Activated CD8-positive, alpha-beta T cell treated with anti-CD3 and anti-CD28 coated beads, Interleukin-2, amount 10 ng/mL, durations not matched to agents 7 days and 5 days (primary cell): ENCODE measurements around the gene ARHGAP12. TPM values are rescaled to one million over a fixed set of nuclear protein-coding genes. Genes with fewer than 3 reads are reported as not detected.

ENCODE experiments used
- ATAC-seq: fragments of 150-1000 bp; cut with Tn5 transposase; one replicate; pipeline ENCODE4 v1.10.0; 2021; ENCODE audit warnings: moderate library complexity
- CTCF ChIA-PET: fragments of 350-600 bp; sonication (Branson Sonifier 250); formaldehyde crosslinking; loops from one replicate; lab custom pipeline; 2021; ENCODE audit warnings: antibody characterized with exemption; lab: Charles Lee
- POLR2A ChIA-PET: fragments of 350-600 bp; sonication (Branson Sonifier 250); formaldehyde crosslinking; loops from one replicate; lab custom pipeline; 2021; ENCODE audit warnings: antibody characterized with exemption; lab: Charles Lee
- DNase-seq: peaks from one replicate; pipeline ENCODE4 v3.0.0-alpha.2; 2020
- H3K27ac Mint-ChIP-seq: one replicate; pipeline ENCODE4 v1.8.0; 2021; ENCODE audit warnings: mild to moderate bottlenecking, mixed read lengths
- H3K27me3 Mint-ChIP-seq: one replicate; pipeline ENCODE4 v1.8.0; 2021; ENCODE audit warnings: low read depth, mixed read lengths
- H3K36me3 Mint-ChIP-seq: one replicate; pipeline ENCODE4 v1.8.0; 2021; ENCODE audit warnings: low read depth, mixed read lengths
- H3K4me1 Mint-ChIP-seq: one replicate; pipeline ENCODE4 v1.8.0; 2021; ENCODE audit warnings: low read depth, mixed read lengths
- H3K4me3 Mint-ChIP-seq: one replicate; pipeline ENCODE4 v1.8.0; 2021; ENCODE audit warnings: mild to moderate bottlenecking, mixed read lengths
- H3K9me3 Mint-ChIP-seq: one replicate; pipeline ENCODE4 v1.8.0; 2022; ENCODE audit warnings: mixed read lengths; ENCODE audit not compliant: insufficient read depth
- total RNA-seq, 2 experiments: library from RNA; stranded (reverse); gene quantifications; one replicate each; pipeline ENCODE4 v1.2.3, GENCODE V29; 2021

ARHGAP12 gene
- total RNA-seq, 2 experiments from 2014 or later, result 4.9 to 5.5 TPM

DNA sequence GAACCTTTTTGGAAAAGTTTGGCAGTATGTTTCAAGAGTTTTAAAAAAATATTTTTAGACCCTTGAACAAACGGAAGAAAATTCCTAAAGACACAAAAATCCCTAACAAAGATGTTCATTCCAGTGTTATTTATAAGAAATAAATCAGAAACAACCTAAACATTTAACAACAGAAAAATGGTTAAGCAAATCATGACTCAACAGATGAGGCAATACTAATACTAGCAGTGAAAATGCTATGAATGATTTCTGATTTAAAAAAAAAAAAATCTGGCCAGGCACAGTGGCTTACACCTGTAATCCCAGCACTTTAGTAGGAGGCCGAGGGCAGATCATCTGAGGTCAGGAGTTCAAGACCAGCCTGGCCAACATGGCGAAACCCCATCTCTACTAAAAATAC lies 61.0 kb downstream of the ARHGAP12 start:
- no peak for DNase-seq
- H3K27ac Mint-ChIP-seq, result no peak overlapping the region
- H3K36me3 Mint-ChIP-seq, result no peaks in the 10 kb centered on the region
- no peaks in the 10 kb centered on the region for H3K27me3 Mint-ChIP-seq
- no peak for ATAC-seq
- no peaks in the 10 kb centered on the region for H3K9me3 Mint-ChIP-seq
- ChIA-PET CTCF (no interaction called here), POLR2A (no interaction called here)
- no peak overlapping the region for H3K4me3 Mint-ChIP-seq
- H3K4me1 Mint-ChIP-seq, result peaks cover under 1% of the 10 kb centered on the region

DNA sequence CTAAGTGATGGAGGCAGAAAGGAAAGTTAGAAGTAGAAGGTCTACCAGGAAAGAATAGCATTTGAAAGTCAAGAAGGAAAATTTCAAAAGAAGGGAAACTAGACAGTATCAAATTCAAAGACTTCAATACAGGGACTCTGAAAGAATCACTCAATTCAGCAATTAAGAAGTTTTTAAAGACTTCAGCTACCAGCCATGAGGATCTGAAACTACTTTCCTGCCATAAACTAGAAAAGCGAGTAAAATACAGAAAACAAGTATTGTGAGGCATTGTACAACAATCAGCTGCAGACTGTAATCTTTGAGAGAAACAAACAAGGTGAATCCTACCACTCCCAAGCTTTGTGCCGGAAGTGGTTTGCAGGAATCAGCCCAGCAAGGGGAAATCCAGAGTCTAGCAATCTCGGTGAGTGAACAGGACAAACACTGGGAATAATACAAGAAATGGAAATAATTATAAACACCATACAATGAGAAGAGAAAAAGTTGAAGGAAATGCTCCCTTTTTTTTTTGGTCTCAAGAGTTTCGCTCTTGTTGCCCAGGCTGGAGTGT lies 62.4 kb downstream of the ARHGAP12 start:
- peaks cover 4% of the 10 kb centered on the region for H3K4me1 Mint-ChIP-seq
- no peaks in the 10 kb centered on the region for H3K36me3 Mint-ChIP-seq
- no peak for ATAC-seq
- ChIA-PET POLR2A (no interaction called here), CTCF (interaction anchor here (0.6 kb wide), 1 partner anchor 8 kb away, joined by 4 read pairs; no protein-coding TSS in a partner anchor)
- no peaks in the 10 kb centered on the region for H3K27me3 Mint-ChIP-seq
- no peak overlapping the region for H3K27ac Mint-ChIP-seq
- H3K9me3 Mint-ChIP-seq, result no peaks in the 10 kb centered on the region
- no peak for DNase-seq
- no peak overlapping the region for H3K4me3 Mint-ChIP-seq

DNA sequence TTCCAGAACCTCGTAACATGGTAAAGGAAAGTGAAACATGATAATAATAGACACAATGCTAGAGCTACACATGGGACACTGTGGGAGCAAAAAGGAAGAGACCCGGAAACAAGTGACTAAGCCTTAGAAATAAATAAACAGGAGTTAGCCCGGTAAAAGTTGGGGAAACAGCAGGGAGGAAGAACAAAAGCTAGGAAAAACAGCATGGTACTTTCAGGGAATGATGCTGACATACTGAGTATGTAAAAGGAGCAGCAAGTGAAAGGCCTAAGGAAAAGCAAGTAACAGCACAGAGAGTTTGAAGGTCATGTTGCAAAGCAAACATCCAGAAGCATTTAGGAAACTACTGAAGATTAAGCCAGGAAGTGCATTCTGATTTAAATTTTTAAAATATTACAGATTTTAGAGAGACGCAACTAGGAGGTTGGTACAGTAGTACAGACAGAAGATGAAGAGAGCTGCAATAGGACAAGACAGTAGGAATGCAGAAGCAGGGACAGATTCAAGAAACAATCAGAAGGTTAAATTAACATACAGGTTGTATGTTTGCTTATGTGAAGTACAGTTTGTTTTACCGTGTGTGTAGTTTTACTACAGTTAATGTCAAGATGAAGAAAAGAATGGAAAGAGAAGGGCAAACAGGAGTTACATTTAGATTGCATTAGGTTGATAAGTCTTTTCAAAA lies 63.7 kb downstream of the ARHGAP12 start:
- ChIA-PET POLR2A (no interaction called here), CTCF (no interaction called here)
- Mint-ChIP-seq H3K9me3 (no peaks in the 10 kb centered on the region), H3K27me3 (no peaks in the 10 kb centered on the region), H3K4me1 (peaks cover 4% of the 10 kb centered on the region), H3K27ac (no peak overlapping the region), H3K4me3 (no peak overlapping the region), H3K36me3 (no peaks in the 10 kb centered on the region)
- DNase-seq, result no peak
- ATAC-seq, result no peak

DNA sequence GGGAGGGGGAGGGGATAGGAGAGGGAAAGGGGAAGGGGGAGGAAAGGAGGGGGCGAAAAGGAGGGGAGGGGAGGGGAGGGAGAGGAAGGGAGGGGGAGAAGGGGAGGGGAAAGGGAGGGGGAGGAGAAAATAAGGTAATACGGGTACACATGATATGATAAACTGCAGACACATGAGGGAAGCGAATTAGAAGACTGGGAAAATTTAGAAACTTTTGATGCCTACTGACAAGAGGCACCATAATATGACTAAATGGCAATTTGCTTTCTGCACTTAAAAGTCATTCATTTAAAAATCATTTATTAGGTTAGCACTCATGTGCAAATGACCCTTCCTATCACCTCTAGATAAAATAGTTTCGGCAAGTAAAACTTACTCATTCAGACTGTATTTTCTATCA lies 73.6 kb downstream of the ARHGAP12 start:
- Mint-ChIP-seq H3K9me3 (no peaks in the 10 kb centered on the region), H3K27me3 (no peaks in the 10 kb centered on the region), H3K4me3 (no peak overlapping the region), H3K4me1 (peaks cover 4% of the 10 kb centered on the region), H3K36me3 (no peaks in the 10 kb centered on the region), H3K27ac (no peak overlapping the region)
- ChIA-PET POLR2A (interaction anchor here (0.6 kb wide), 1 partner anchor 15 kb away, joined by 3 read pairs; no protein-coding TSS in a partner anchor), CTCF (no interaction called here)
- ATAC-seq, result no peak
- DNase-seq, result no peak

DNA sequence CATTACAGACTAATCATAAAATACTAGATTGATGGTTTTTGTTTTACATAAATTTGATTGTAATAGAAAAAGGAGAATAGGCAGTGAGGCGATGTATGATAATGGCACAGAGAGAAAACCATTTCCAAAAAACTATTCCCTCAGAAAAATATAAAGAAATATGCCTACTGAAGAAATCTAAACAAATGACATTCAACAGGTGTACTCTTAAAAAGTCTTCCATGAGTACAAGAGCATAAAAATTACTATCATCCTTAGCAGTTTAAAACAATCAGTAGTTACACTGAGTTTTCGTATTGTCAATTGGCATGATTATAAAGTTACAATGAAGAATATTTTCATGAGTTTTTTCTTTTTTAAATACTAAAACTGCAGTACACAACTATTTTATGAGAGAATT lies 75.0 kb downstream of the ARHGAP12 start:
- DNase-seq, result no peak
- Mint-ChIP-seq H3K9me3 (no peaks in the 10 kb centered on the region), H3K27ac (no peak overlapping the region), H3K4me1 (peaks cover 4% of the 10 kb centered on the region), H3K4me3 (no peak overlapping the region), H3K27me3 (no peaks in the 10 kb centered on the region), H3K36me3 (no peaks in the 10 kb centered on the region)
- no peak for ATAC-seq
- CTCF ChIA-PET, result interaction anchor here (0.6 kb wide), 1 partner anchor 128 kb away, joined by 4 read pairs; no protein-coding TSS in a partner anchor
- POLR2A ChIA-PET, result no interaction called here

DNA sequence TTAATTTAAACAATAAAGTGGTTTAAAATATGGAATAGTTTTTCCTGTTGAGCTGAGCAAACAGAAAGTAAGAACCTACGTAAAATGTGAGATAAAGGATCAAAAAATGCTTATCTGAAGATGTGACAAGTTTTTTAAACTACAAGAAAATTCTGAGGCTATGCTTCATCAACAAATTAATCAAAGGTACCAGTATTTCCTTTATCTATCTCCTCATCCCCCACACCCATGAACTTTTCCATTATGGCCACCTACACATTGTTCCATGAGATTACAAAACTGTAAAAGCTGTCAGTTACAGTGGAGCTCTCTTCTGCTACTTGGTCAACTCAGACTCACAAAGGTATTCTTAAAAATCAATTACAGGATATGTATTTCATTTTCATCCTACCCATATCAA lies 77.4 kb downstream of the ARHGAP12 start:
- ATAC-seq (no peak), DNase-seq (no peak)
- no peaks in the 10 kb centered on the region for H3K4me1 Mint-ChIP-seq
- ChIA-PET POLR2A (no interaction called here), CTCF (interaction anchor here (2.4 kb wide), 1 partner anchor 10 kb away, joined by 10 read pairs; no protein-coding TSS in a partner anchor)
- no peak overlapping the region for H3K27ac Mint-ChIP-seq
- H3K4me3 Mint-ChIP-seq, result no peak overlapping the region
- H3K9me3 Mint-ChIP-seq, result no peaks in the 10 kb centered on the region
- H3K36me3 Mint-ChIP-seq, result no peaks in the 10 kb centered on the region
- H3K27me3 Mint-ChIP-seq, result no peaks in the 10 kb centered on the region

DNA sequence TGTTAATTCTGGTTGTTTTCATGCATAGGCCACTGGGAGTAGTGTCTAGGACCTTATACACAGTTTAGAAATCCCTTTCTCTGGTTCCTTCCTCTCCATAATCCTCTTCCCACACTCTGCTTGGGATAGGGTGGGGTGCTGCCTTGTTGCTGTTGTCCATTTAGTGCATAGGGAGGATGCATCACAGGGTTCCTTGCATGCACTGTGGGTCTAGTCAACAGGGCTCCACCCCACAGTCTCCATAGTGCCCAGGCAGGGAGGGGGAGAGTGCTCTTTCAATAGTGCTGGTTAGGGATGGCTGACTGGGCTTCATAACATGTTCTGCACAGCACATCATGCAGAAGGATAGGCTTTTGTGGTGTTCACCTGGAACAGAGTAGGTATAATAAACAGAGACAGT lies 81.1 kb downstream of the ARHGAP12 start:
- no peaks in the 10 kb centered on the region for H3K27me3 Mint-ChIP-seq
- ATAC-seq (no peak), DNase-seq (no peak)
- H3K4me1 Mint-ChIP-seq, result no peaks in the 10 kb centered on the region
- ChIA-PET POLR2A (no interaction called here), CTCF (no interaction called here)
- no peaks in the 10 kb centered on the region for H3K9me3 Mint-ChIP-seq
- no peaks in the 10 kb centered on the region for H3K36me3 Mint-ChIP-seq
- H3K27ac Mint-ChIP-seq, result no peak overlapping the region
- H3K4me3 Mint-ChIP-seq, result no peak overlapping the region

DNA sequence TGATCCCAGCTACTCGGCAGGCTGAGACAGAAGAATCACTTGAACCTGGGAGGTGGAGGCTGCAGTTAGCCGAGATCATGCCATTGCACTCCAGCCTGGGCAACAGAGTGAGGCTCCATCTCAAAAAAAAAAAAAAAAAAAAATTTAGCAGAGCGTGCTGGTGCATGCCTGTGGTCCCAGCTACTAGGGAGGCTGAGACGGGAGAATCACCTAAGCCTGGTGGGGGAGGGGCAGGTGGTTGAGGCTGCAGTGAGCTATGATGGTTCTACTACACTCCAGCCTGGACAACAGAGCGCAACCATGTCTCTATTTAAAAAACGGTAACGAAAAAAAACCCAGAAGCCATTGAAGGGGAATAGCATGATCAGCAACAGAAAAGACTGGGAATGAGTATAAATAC lies 89.9 kb downstream of the ARHGAP12 start:
- Mint-ChIP-seq H3K9me3 (no peaks in the 10 kb centered on the region), H3K27me3 (no peaks in the 10 kb centered on the region), H3K36me3 (no peaks in the 10 kb centered on the region), H3K4me3 (no peak overlapping the region), H3K27ac (no peak overlapping the region), H3K4me1 (no peaks in the 10 kb centered on the region)
- CTCF ChIA-PET, result interaction anchor here (0.8 kb wide), 1 partner anchor 23 kb away, joined by 3 read pairs; no protein-coding TSS in a partner anchor
- ATAC-seq, result no peak
- no peak for DNase-seq
- POLR2A ChIA-PET, result no interaction called here

DNA sequence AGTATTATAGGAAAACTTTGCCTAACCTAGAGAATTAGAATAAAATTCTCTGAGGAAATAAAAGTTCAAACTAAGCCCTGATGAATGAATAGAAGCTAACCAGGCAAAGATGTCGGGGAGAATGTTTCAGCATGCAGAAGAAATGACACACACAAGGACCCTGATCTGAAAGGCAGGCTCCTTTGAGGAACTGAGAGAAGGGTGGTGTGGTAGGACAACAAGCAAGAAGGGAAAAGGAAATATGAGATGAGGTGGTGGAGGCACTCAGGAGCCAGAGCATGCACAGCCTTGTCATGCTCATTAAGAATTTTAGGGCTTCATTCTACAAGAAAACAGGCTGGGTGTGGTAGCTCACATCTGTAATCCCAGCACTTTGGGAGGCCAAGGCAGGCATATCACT lies 90.6 kb downstream of the ARHGAP12 start:
- H3K27me3 Mint-ChIP-seq, result no peaks in the 10 kb centered on the region
- no peak for DNase-seq
- no peak for ATAC-seq
- H3K4me3 Mint-ChIP-seq, result no peak overlapping the region
- H3K4me1 Mint-ChIP-seq, result no peaks in the 10 kb centered on the region
- no peaks in the 10 kb centered on the region for H3K9me3 Mint-ChIP-seq
- H3K36me3 Mint-ChIP-seq, result no peaks in the 10 kb centered on the region
- no peak overlapping the region for H3K27ac Mint-ChIP-seq
- ChIA-PET POLR2A (no interaction called here), CTCF (interaction anchor here (0.8 kb wide), 1 partner anchor 23 kb away, joined by 3 read pairs; no protein-coding TSS in a partner anchor)

DNA sequence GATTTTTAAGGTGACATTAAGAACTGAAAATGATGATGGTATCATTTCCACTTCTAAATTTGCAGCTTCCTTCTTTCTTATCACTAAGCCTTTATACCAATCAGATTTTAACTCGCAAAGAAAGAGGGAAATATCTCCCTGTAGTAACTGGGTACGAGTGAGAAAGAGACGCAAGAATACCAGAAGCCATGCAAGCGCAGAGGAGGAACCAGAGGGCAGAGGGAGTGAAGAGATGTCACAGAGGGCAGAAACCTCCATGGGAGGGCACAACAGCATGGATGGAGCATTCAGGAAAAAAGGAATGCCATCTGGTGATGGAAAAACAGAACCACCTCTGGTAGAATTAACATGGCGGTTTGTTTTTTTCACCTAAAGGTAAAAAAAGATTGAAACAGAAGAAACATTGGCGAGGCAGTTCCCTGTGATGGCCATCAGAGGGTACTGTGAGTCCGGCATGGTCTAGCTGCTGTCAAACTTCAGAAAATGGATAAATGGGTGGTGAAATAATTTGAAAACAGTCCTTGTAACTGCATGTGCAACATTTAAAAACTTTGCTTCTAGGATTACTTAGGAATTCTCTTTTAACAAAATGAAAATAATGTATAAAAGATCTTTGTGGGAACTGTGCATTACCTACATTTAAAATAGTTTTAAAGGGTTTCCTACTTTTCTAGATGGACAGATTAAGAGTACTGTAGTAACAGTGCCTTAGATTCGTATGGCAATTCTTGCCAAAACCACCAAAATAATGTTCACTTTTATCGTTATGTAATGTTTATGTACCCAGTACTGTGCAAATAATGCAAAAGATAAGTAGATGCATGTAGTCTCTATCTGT lies 91.8 kb downstream of the ARHGAP12 start:
- no peak for ATAC-seq
- no peaks in the 10 kb centered on the region for H3K9me3 Mint-ChIP-seq
- no peaks in the 10 kb centered on the region for H3K36me3 Mint-ChIP-seq
- ChIA-PET POLR2A (no interaction called here), CTCF (no interaction called here)
- no peaks in the 10 kb centered on the region for H3K4me1 Mint-ChIP-seq
- H3K27ac Mint-ChIP-seq, result no peak overlapping the region
- H3K4me3 Mint-ChIP-seq, result no peak overlapping the region
- H3K27me3 Mint-ChIP-seq, result no peaks in the 10 kb centered on the region
- no peak for DNase-seq

DNA sequence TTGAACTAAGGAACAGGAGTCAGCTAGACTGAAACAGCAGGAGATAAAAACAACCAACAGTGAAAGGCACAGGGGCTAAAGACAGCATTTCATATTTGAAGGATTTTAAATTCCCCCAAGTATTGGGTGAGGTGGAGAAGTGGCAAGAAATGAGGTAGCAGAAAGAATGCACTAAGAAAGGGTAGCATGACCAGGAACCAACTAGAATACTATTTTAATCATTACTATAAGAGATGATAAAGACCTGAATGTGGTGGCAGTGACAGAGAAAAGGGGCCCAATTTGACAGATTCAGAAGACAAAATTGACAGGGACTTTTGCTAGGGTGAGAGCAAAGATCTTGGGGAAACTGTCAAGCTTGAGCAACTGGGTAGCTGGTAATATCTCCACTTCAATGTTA lies 94.9 kb downstream of the ARHGAP12 start:
- ATAC-seq, result no peak
- CTCF ChIA-PET, result no interaction called here
- H3K27me3 Mint-ChIP-seq, result no peaks in the 10 kb centered on the region

DNA sequence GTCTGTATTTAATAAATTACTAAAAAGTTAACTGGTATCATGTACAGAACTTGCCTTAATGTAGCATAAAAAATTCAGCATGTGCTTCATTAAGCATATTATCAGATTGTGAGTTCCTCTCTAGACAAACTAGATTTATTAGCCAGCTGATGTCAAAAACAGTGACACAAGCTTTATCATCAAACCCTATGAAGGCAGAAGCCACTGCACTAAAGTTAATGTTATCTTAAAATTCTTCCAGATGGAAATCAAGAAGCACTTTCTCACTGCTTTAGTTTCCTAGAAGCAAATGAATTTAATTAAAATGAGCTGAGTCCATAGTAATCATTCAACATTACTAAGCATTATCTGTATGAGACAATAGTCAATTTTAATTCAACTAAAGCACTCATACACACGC lies 96.4 kb downstream of the ARHGAP12 start:
- ATAC-seq (no peak), DNase-seq (no peak)
- Mint-ChIP-seq H3K4me3 (no peak overlapping the region), H3K4me1 (no peaks in the 10 kb centered on the region), H3K36me3 (no peaks in the 10 kb centered on the region), H3K27me3 (no peaks in the 10 kb centered on the region), H3K9me3 (no peaks in the 10 kb centered on the region), H3K27ac (no peak overlapping the region)
- ChIA-PET CTCF (interaction anchor here (1.0 to 1.2 kb wide), 3 partner anchors 173 to 1151 kb away, joined by 3 read pairs; no protein-coding TSS in a partner anchor), POLR2A (no interaction called here)

More for the DNA sequence above, 94.9 kb downstream of the ARHGAP12 start:
- Mint-ChIP-seq H3K9me3 (no peaks in the 10 kb centered on the region), H3K36me3 (no peaks in the 10 kb centered on the region), H3K4me1 (no peaks in the 10 kb centered on the region), H3K4me3 (no peak overlapping the region), H3K27ac (peak overlapping the region; percentile 2)
- POLR2A ChIA-PET, result no interaction called here
- DNase-seq, result no peak
